ENCODE results near the gene MACC1. TPM values are rescaled to one million over a fixed set of nuclear protein-coding genes. Genes with fewer than 3 reads are reported as not detected.
A peak's percentile ranks its signal among the peaks of the same experiment; 100 is the strongest.

MACC1 gene
- total and polyA plus RNA-seq, 10 of the 15 experiments (the other 5 are each of a cell fraction or from before 2014, with no cell fraction given): 6.0 to 61.1 (median 12.7) TPM

- no peak for TF ChIP-seq MLLT1 (IDR thresholded peaks at IDR 0.05)
- no peak for TF ChIP-seq NRF1 (conservative IDR thresholded peaks at IDR 0.05; ENCODE audit: low read depth, low read length)
- no peak for TF ChIP-seq PBX3 (IDR thresholded peaks at IDR 0.05; ENCODE audit: insufficient replicate concordance, low read depth, low read length)
- TF ChIP-seq CREM (IDR thresholded peaks at IDR 0.05; ENCODE audit: low read depth): no peak
- TF ChIP-seq ASH2L (IDR thresholded peaks at IDR 0.05; ENCODE audit: borderline replicate concordance, low read depth): no peak
- TF ChIP-seq NKRF (conservative IDR thresholded peaks at IDR 0.05): no peak
- no peak for TF ChIP-seq MTA3 (IDR thresholded peaks at IDR 0.05; ENCODE audit: borderline replicate concordance, low read length)
- no peak for TF ChIP-seq WRNIP1 (IDR thresholded peaks at IDR 0.05; ENCODE audit: borderline replicate concordance, low read depth, low read length)
- TF ChIP-seq TCF12 (IDR thresholded peaks at IDR 0.05; ENCODE audit: low read depth, low read length): no peak
- no peak for TF ChIP-seq NFYA (IDR thresholded peaks at IDR 0.05; ENCODE audit: borderline replicate concordance, low read depth, low read length)
- TF ChIP-seq MYC (IDR thresholded peaks at IDR 0.05; ENCODE audit: insufficient read depth, insufficient read length, insufficient replicate concordance, low read length, severe bottlenecking): no peak
- no peak for TF ChIP-seq GATAD2B (conservative IDR thresholded peaks at IDR 0.05; ENCODE audit: low read depth)
- TF ChIP-seq PKNOX1 (IDR thresholded peaks at IDR 0.05): no peak
- no peak for TF ChIP-seq ATF2 (IDR thresholded peaks at IDR 0.05; ENCODE audit: low read length)
- 0 out of 2 replicates have a peak, but pooled peaks have one; percentile 14 for TF ChIP-seq LARP7 (IDR thresholded peaks at IDR 0.05)
- TF ChIP-seq SPI1 (IDR thresholded peaks at IDR 0.05; ENCODE audit: borderline replicate concordance, insufficient read depth, low read depth, low read length): no peak
- no peak for TF ChIP-seq SKIL (IDR thresholded peaks at IDR 0.05; ENCODE audit: low read depth, poor library complexity, severe bottlenecking)
- peak; percentile 29 for TF ChIP-seq MEF2B (IDR thresholded peaks at IDR 0.05; ENCODE audit: partially characterized antibody, poor library complexity, severe bottlenecking)
These were observed 1.9 kb upstream of the MACC1 start (continued) for GRCh38 chr7:20219062-20219445.

All from GM12878 (cell line).